ENCODE results near the gene HARBI1.

- TF ChIP-seq CTCF (IDR thresholded peaks at IDR 0.05): no peak
- no peak for TF ChIP-seq EP300 (IDR thresholded peaks at IDR 0.05)
- TF ChIP-seq POLR2A (IDR thresholded peaks at IDR 0.05): no peak
Measured at GRCh38 chr11:46609386-46609785, 7.6 kb downstream of the HARBI1 start.
